SH-SY5Y (cell line): ENCODE measurements around the gene IL17F.

Experiments
- GATA2 ChIP-seq: IDR thresholded peaks from 2 replicates; pipeline ENCODE4 v1.6.1; 2011; ENCODE audit warnings: mild to moderate bottlenecking, low read depth, low read length
- GATA3 ChIP-seq: IDR thresholded peaks from 2 replicates; pipeline ENCODE4 v1.6.1; 2011; ENCODE audit warnings: low read depth, mild to moderate bottlenecking, low read length, moderate library complexity

DNA sequence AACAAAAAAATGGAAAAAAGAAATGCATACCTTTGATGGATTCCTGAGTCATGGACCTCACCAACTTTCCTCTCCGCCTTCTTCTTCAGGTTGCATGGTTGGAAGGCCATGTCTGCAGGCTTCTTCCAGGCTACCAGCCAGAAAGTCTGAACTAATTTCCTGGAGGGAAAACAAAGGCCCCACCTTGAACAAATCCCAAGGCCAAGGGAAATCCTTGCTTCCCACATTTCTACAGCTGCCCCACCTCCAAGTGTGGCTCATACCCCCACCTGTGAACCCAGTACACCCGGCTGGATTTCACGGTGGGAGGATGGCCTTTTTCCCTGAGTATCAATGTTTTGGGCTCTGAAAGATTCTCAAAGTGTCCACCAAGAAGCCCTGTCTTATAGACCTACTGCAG, 35.7 kb downstream of the IL17F start:
- TF ChIP-seq GATA2 (no peak), GATA3 (no peak)
